ENCODE results near the gene MEF2D.

MEF2D gene

GRCh38 chr1:156456625-156457465 is 43.7 kb downstream of the MEF2D start:
- Histone ChIP-seq H3K79me2 (ENCODE audit: control insufficient read depth, low read length) (no peaks in the 10 kb centered on the region), H4K20me1 (ENCODE audit: control insufficient read depth, insufficient read depth, low read depth, low read length) (no peaks in the 10 kb centered on the region), H3K9me2 (replicated peaks; ENCODE audit: control insufficient read depth, low read length) (no peaks in the 10 kb centered on the region), H3K4me1 (ENCODE audit: control insufficient read depth, low read length) (peaks cover 20% of the 10 kb centered on the region), H3K27ac (ENCODE audit: low read depth, low read length) (peak overlapping the region; percentile 61), H3K27me3 (ENCODE audit: control insufficient read depth, low read length) (peaks cover 6% of the 10 kb centered on the region), H3F3A (ENCODE audit: control insufficient read depth, insufficient read depth) (peaks cover 15% of the 10 kb centered on the region), H3K36me3 (ENCODE audit: control insufficient read depth, low read length) (no peaks in the 10 kb centered on the region), H3K4me2 (ENCODE audit: low read length) (peak overlapping the region; percentile 98), H3K4me3 (ENCODE audit: low read length) (peak overlapping the region; percentile 91), H3K9me3 (ENCODE audit: control insufficient read depth, insufficient read depth, low read length) (no peaks in the 10 kb centered on the region)
- no peak for TF ChIP-seq CTCF (IDR thresholded peaks at IDR 0.05; ENCODE audit: low read depth, low read length, poor library complexity, severe bottlenecking)
- TF ChIP-seq EZH2phosphoT487 (IDR thresholded peaks at IDR 0.05; ENCODE audit: borderline replicate concordance, low read length): no peak

- H3K27ac ChIP-seq (ENCODE audit: low read depth, low read length): no peak overlapping the region
These were observed 45.2 kb downstream of the MEF2D start for GRCh38 chr1:156455362-156455761.

GRCh38 chr1:156452907-156453306 is 47.7 kb downstream of the MEF2D start:
- 0 out of 2 replicates have a peak, but pooled peaks cover 3% of the 10 kb centered on the region for H3F3A ChIP-seq (ENCODE audit: control insufficient read depth, insufficient read depth)
- H3K4me3 ChIP-seq (ENCODE audit: low read length): no peak overlapping the region
- no peaks in the 10 kb centered on the region for H3K36me3 ChIP-seq (ENCODE audit: control insufficient read depth, low read length)
- no peak for TF ChIP-seq EZH2phosphoT487 (IDR thresholded peaks at IDR 0.05; ENCODE audit: borderline replicate concordance, low read length)
- TF ChIP-seq CTCF (IDR thresholded peaks at IDR 0.05; ENCODE audit: low read depth, low read length, poor library complexity, severe bottlenecking): no peak
- no peaks in the 10 kb centered on the region for H3K9me3 ChIP-seq (ENCODE audit: control insufficient read depth, insufficient read depth, low read length)
- H3K79me2 ChIP-seq (ENCODE audit: control insufficient read depth, low read length): no peaks in the 10 kb centered on the region
- peaks cover 37% of the 10 kb centered on the region for H3K27me3 ChIP-seq (ENCODE audit: control insufficient read depth, low read length)
- H3K9me2 ChIP-seq (replicated peaks; ENCODE audit: control insufficient read depth, low read length): no peaks in the 10 kb centered on the region
- H4K20me1 ChIP-seq (ENCODE audit: control insufficient read depth, insufficient read depth, low read depth, low read length): no peaks in the 10 kb centered on the region
- H3K27ac ChIP-seq (ENCODE audit: low read depth, low read length): no peak overlapping the region
- H3K4me1 ChIP-seq (ENCODE audit: control insufficient read depth, low read length): peaks cover 16% of the 10 kb centered on the region
- no peak overlapping the region for H3K4me2 ChIP-seq (ENCODE audit: low read length)

More at GRCh38 chr1:156455362-156455761, 45.2 kb downstream of the MEF2D start:
- TF ChIP-seq CTCF (IDR thresholded peaks at IDR 0.05; ENCODE audit: low read depth, low read length, poor library complexity, severe bottlenecking) (no peak), EZH2phosphoT487 (IDR thresholded peaks at IDR 0.05; ENCODE audit: borderline replicate concordance, low read length) (no peak)
- no peaks in the 10 kb centered on the region for H3K36me3 ChIP-seq (ENCODE audit: control insufficient read depth, low read length)
- H3K9me2 ChIP-seq (replicated peaks; ENCODE audit: control insufficient read depth, low read length): no peaks in the 10 kb centered on the region
- no peaks in the 10 kb centered on the region for H3K9me3 ChIP-seq (ENCODE audit: control insufficient read depth, insufficient read depth, low read length)
- peaks cover 21% of the 10 kb centered on the region for H3K27me3 ChIP-seq (ENCODE audit: control insufficient read depth, low read length)
- peaks cover 20% of the 10 kb centered on the region for H3K4me1 ChIP-seq (ENCODE audit: control insufficient read depth, low read length)
- no peaks in the 10 kb centered on the region for H3K79me2 ChIP-seq (ENCODE audit: control insufficient read depth, low read length)
- no peak overlapping the region for H3K4me3 ChIP-seq (ENCODE audit: low read length)
- H3F3A ChIP-seq (ENCODE audit: control insufficient read depth, insufficient read depth): 0 out of 2 replicates have a peak, but pooled peaks cover 4% of the 10 kb centered on the region
- no peak overlapping the region for H3K4me2 ChIP-seq (ENCODE audit: low read length)
- H4K20me1 ChIP-seq (ENCODE audit: control insufficient read depth, insufficient read depth, low read depth, low read length): no peaks in the 10 kb centered on the region

All from DOHH2 (cell line).